Chondrocyte (in vitro differentiated cells): ENCODE results near the gene IGLL5. TPM values are rescaled to one million over a fixed set of nuclear protein-coding genes. Genes with fewer than 3 reads are reported as not detected.

Experiments used
- DNase-seq: peaks from one replicate; pipeline ENCODE4 v3.0.0; 2021; ENCODE audit warnings: mixed read lengths, low spot score
- H3K27ac Mint-ChIP-seq: one replicate; pipeline ENCODE4 v1.8.0; 2021; ENCODE audit warnings: mild to moderate bottlenecking, moderate library complexity, mixed read lengths; ENCODE audit not compliant: unreplicated experiment
- H3K27me3 Mint-ChIP-seq: 2 replicates; pipeline ENCODE4 v1.8.0; 2021; ENCODE audit warnings: low read depth, mixed read lengths
- H3K36me3 Mint-ChIP-seq: 2 replicates; pipeline ENCODE4 v1.8.0; 2021; ENCODE audit warnings: low read depth, mixed read lengths
- H3K4me1 Mint-ChIP-seq: 2 replicates; pipeline ENCODE4 v1.8.0; 2021; ENCODE audit warnings: low read depth, mild to moderate bottlenecking, mixed read lengths
- H3K4me3 Mint-ChIP-seq: one replicate; pipeline ENCODE4 v1.8.0; 2021; ENCODE audit warnings: mild to moderate bottlenecking, moderate library complexity, mixed read lengths; ENCODE audit not compliant: unreplicated experiment
- H3K9me3 Mint-ChIP-seq: 2 replicates; pipeline ENCODE4 v1.8.0; 2021; ENCODE audit warnings: low read depth, mixed read lengths
- CTCF ChIP-seq: fragments of 200-600 bp; sonication (generic); IDR thresholded peaks from 2 replicates; pipeline ENCODE4 v1.5.0; 2021; ENCODE audit warnings: antibody characterized with exemption, mild to moderate bottlenecking, moderate library complexity
- total RNA-seq: library from RNA; stranded (reverse); gene quantifications from 3 replicates; pipeline ENCODE4 v1.2.1, GENCODE V29; 2021

The IGLL5 gene
- total RNA-seq, 1 donor from 2014 or later, result not detected

DNA sequence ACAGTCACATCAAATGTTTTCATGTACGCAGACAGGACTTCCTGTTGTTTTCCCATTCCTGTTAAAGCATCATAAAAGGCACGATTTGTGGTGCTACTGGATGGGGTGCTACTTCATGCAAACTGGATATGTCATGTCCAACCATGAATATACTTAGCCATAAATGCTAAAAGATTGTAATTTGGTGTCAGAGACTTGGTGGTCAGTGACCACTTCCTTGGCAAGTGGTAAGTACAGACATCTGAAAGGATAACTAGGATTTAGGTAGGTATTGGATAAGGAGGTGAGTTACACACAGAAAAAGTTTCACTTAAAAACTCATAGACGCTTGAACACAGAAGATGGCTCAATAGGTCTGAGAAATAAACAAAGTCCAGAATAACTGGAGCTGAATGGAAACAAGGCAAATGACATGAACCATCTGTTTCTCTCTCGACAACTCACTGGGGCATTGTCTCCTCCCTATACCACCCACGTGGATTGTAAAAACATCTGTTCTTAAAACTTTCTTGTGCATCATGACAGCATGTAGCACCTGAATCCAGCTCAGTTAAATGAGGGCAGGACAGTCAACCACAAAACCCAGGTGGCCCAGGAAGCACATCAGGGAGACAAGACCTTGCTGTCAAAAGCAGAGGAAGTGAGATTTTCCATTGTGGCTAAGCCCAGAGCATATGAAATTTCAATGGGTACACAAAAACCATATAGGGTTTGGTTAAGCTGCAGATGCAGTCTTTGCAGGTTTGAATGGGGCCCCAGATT is 22.1 kb upstream of the IGLL5 start:
- H3K9me3 Mint-ChIP-seq, result no peaks in the 10 kb centered on the region
- no peak for DNase-seq
- H3K4me1 Mint-ChIP-seq, result no peaks in the 10 kb centered on the region
- no peaks in the 10 kb centered on the region for H3K36me3 Mint-ChIP-seq
- no peak overlapping the region for H3K4me3 Mint-ChIP-seq
- no peak for TF ChIP-seq CTCF
- H3K27ac Mint-ChIP-seq, result no peak overlapping the region
- peaks cover 68% of the 10 kb centered on the region for H3K27me3 Mint-ChIP-seq

DNA sequence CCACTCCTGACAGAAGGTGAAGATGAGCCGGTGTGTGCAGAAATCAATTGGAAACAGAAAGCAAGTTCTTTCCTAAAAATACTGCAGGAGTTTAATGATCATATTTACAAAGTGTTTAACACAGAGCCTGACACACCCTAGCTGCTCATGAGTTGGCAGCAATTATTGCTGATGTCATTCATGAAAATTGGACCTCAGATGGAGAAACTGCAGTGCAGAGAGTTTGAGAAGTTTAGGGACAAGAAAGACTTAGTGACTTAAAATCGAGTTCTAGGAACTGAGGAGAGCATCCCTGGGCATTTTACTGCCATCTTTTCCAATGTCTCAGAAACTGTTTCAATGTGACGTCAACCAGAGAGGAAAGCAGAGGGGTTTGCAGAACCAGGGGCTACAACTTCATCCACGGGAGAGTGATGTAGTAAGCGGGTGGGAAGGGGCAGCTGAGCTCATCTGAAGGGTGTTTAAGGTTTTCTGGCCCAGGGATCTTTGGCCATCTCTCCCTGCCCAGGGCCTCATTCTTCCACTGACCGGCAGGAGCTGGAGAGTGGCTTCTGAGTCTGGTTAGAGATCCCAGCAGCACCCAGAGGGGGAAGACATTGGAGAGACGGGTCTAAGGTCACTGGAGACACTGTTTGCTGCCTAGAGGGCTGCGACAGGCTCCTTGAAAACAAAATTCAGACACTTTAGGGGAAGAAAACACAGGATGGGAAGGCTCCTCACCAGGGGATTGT is 21.1 kb upstream of the IGLL5 start:
- no peaks in the 10 kb centered on the region for H3K9me3 Mint-ChIP-seq
- no peaks in the 10 kb centered on the region for H3K36me3 Mint-ChIP-seq
- peaks cover 67% of the 10 kb centered on the region for H3K27me3 Mint-ChIP-seq
- no peak for TF ChIP-seq CTCF
- no peak for DNase-seq
- no peak overlapping the region for H3K27ac Mint-ChIP-seq
- no peaks in the 10 kb centered on the region for H3K4me1 Mint-ChIP-seq
- no peak overlapping the region for H3K4me3 Mint-ChIP-seq

DNA sequence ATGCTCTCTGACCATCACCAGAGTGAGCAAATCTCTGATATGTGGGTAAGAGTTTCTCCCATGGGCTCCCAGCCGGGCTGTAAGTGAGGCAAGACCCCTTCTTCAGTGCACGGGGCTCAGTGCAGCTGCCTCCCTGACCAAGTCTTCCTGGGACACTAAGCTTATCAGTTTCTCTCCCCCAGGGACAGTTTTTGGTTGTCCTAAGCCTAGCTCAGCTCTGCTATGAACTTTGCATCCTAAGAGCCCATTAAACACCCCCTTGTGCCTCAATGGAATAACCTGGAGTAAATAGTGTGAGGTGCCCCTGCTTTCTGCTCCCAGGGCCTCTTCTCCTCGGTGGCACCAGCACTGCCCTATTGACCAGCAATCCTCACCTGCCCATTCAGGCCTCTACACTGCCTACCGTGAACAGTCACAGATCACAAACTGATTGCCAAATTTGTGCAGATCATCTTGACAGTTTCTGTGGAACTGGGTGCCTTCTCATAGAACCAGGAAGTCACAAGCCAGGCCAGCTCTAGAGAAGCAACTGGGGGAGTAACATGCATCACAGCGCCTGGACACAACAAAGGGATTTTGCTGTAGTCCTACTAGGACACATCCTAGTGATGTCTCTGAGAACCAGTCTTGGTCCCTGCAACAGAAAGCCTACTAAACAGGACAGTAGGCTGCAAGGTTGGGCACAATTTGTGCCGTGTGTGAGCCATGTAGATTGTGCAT is 19.5 kb upstream of the IGLL5 start:
- H3K36me3 Mint-ChIP-seq, result no peaks in the 10 kb centered on the region
- H3K4me3 Mint-ChIP-seq, result no peak overlapping the region
- TF ChIP-seq CTCF, result no peak
- H3K4me1 Mint-ChIP-seq, result no peaks in the 10 kb centered on the region
- H3K27ac Mint-ChIP-seq, result no peak overlapping the region
- no peak for DNase-seq
- H3K9me3 Mint-ChIP-seq, result no peaks in the 10 kb centered on the region
- H3K27me3 Mint-ChIP-seq, result peaks cover 62% of the 10 kb centered on the region

DNA sequence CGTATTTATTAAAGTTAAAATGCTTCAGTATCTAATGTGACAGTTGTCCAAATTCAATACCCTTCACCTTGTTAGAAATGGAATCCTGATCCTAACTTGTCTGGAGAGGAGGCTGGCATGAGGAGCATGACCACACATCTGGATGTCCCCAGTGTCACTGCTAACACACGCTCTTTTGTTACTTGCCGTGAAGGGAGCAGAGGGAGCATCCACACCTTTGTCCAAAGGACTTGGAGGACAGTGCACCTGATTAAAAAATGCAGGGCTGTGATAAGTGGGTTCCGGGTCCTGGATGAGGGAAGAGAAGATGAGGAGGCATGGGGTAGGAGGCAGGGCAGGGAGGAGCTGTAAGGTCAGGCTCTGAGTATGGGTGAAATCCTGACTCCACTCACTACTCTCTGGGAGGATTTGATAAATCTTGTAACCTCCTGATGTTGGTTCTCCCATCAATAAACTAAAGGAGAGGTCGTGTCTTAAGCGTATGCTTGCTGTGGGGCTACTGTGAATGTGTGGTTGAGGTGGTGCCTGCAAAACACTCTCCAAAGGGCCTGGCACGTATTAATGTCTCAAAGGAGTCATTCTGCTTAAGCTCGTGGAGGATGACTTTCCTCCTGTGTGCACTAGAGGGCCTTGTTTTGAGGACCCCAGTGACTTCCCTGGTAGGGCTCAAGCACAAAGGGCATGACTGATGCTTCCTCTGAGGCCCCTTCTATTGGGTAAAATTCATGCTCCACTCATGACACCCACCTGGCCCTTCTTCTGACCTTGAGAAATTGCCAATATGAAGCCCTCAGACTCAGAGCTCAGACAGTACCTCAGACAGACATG is 16.8 kb upstream of the IGLL5 start:
- H3K27me3 Mint-ChIP-seq, result peaks cover 49% of the 10 kb centered on the region
- H3K4me1 Mint-ChIP-seq, result no peaks in the 10 kb centered on the region
- no peak overlapping the region for H3K27ac Mint-ChIP-seq
- H3K36me3 Mint-ChIP-seq, result no peaks in the 10 kb centered on the region
- H3K9me3 Mint-ChIP-seq, result peaks cover 8% of the 10 kb centered on the region
- no peak overlapping the region for H3K4me3 Mint-ChIP-seq
- no peak for DNase-seq
- no peak for TF ChIP-seq CTCF
